HEK293T (cell line): ENCODE data around the gene MYO1B.
A peak's percentile ranks its signal among the peaks of the same experiment; 100 is the strongest.

Experiments
- CTCF ChIA-PET: fragments of 350-600 bp; formaldehyde crosslinking; extraction: SDS; loops from one replicate; lab custom pipeline; 2021; ENCODE audit warnings: antibody characterized with exemption, inconsistent platforms; lab: Yijun Ruan, JAX
- POLR2A ChIA-PET: fragments of 350-600 bp; formaldehyde crosslinking; extraction: SDS; loops from one replicate; lab custom pipeline; 2020; ENCODE audit warnings: antibody characterized with exemption, inconsistent platforms; lab: Yijun Ruan, JAX
- DNase-seq: peaks from one replicate; pipeline ENCODE4 v3.0.0; 2012; ENCODE audit warnings: mixed read lengths; ENCODE audit errors: extremely low spot score
- ARNT ChIP-seq: fragments of 450-650 bp; IDR thresholded peaks from 2 replicates; pipeline ENCODE4 v1.6.1; 2017; ENCODE audit warnings: mild to moderate bottlenecking
- BHLHE40 ChIP-seq: fragments of 450-650 bp; IDR thresholded peaks from 2 replicates; pipeline ENCODE4 v1.6.1; 2016; ENCODE audit warnings: mild to moderate bottlenecking, moderate library complexity, borderline replicate concordance
- CTBP1 ChIP-seq: fragments of 450-650 bp; IDR thresholded peaks from 2 replicates; pipeline ENCODE4 v1.6.1; 2016; ENCODE audit warnings: borderline replicate concordance
- ELF4 ChIP-seq: fragments of 450-650 bp; IDR thresholded peaks from 2 replicates; pipeline ENCODE4 v1.6.1; 2017; ENCODE audit warnings: antibody characterized with exemption
- FOXA1 ChIP-seq: fragments of 450-650 bp; IDR thresholded peaks from 2 replicates; pipeline ENCODE4 v1.6.1; 2016; ENCODE audit warnings: mild to moderate bottlenecking
- FOXK2 ChIP-seq: fragments of 450-650 bp; IDR thresholded peaks from 2 replicates; pipeline ENCODE4 v1.6.1; 2016; ENCODE audit warnings: mild to moderate bottlenecking
- FOXM1 ChIP-seq: fragments of 450-650 bp; IDR thresholded peaks from 2 replicates; pipeline ENCODE4 v1.6.1; 2017; ENCODE audit warnings: mild to moderate bottlenecking, borderline replicate concordance
- HDGF ChIP-seq: fragments of 450-650 bp; IDR thresholded peaks from 2 replicates; pipeline ENCODE4 v1.6.1; 2017; ENCODE audit warnings: antibody characterized with exemption, borderline replicate concordance
- L3MBTL2 ChIP-seq: fragments of 450-650 bp; conservative IDR thresholded peaks from 2 replicates; pipeline ENCODE4 v1.6.1; 2016; ENCODE audit warnings: mild to moderate bottlenecking
- LEF1 ChIP-seq: fragments of 450-650 bp; IDR thresholded peaks from 2 replicates; pipeline ENCODE4 v1.6.1; 2017; ENCODE audit warnings: mild to moderate bottlenecking, borderline replicate concordance
- NFRKB ChIP-seq: fragments of 450-650 bp; IDR thresholded peaks from 2 replicates; pipeline ENCODE4 v1.6.1; 2016; ENCODE audit warnings: mild to moderate bottlenecking, moderate library complexity
- PKNOX1 ChIP-seq: fragments of 450-650 bp; IDR thresholded peaks from 2 replicates; pipeline ENCODE4 v1.6.1; 2016
- SP1 ChIP-seq: fragments of 450-650 bp; IDR thresholded peaks from 2 replicates; pipeline ENCODE4 v1.6.1; 2017
- SUZ12 ChIP-seq: fragments of 450-650 bp; IDR thresholded peaks from 2 replicates; pipeline ENCODE4 v1.6.1; 2016; ENCODE audit warnings: mild to moderate bottlenecking
- TARDBP ChIP-seq: fragments of 450-650 bp; IDR thresholded peaks from 2 replicates; pipeline ENCODE4 v1.6.1; 2016
- ZNF384 ChIP-seq: fragments of 450-650 bp; IDR thresholded peaks from 2 replicates; pipeline ENCODE4 v1.6.1; 2016

MYO1B gene

DNA sequence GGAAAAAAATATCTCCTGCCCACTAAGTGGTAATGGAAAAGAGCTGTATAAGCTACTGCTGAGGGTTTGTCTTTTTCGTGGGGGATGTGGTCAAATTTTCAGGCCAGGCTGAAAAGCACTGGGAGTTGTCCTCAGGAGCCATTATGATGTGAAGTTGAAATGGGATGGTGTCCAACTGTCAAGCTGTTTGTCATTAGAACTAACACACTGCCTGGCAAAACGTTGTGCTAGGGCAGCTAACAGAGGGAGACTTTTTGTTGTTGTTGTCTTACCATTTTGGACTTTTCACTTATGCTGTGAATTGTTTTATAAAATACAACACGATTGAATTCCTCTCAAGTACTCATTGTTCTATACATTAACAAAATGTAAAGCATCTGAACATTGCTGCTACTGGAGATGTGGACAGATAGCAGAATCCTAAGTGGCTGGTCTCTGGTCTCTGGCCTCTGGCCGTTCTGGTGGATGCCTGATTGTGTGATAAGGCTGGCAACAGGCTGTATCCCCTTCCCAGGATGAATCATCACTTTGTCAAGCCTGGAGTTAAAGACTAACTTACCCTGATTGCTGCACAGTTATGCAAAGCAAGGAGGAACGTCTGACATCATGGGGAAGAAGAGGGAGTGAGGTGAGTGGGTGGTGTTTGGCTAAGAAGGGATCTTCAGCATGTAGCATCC, 2.3 kb downstream of the MYO1B start:
- peak; percentile 34 for DNase-seq
- no peak for TF ChIP-seq PKNOX1
- no peak for TF ChIP-seq TARDBP
- no peak for TF ChIP-seq SP1
- no peak for TF ChIP-seq ARNT
- no peak for TF ChIP-seq SUZ12
- no peak for TF ChIP-seq CTBP1
- no peak for TF ChIP-seq FOXK2
- TF ChIP-seq ELF4: no peak
- no peak for TF ChIP-seq LEF1
- TF ChIP-seq BHLHE40: no peak
- TF ChIP-seq L3MBTL2: no peak
- TF ChIP-seq ZNF384: no peak
- TF ChIP-seq NFRKB: no peak
- POLR2A ChIA-PET: interaction anchor here (0.6 to 1.5 kb wide), 4 partner anchors 13 to 430 kb away, joined by 3 to 5 read pairs (median 4); partner anchors contain the start of gene NABP1
- CTCF ChIA-PET: no interaction called here

GRCh38 chr2:191249156-191249813, 4.1 kb downstream of the MYO1B start:
- ChIA-PET CTCF (no interaction called here), POLR2A (no interaction called here)
- no peak for DNase-seq
- TF ChIP-seq FOXM1 (no peak), HDGF (no peak)

DNA sequence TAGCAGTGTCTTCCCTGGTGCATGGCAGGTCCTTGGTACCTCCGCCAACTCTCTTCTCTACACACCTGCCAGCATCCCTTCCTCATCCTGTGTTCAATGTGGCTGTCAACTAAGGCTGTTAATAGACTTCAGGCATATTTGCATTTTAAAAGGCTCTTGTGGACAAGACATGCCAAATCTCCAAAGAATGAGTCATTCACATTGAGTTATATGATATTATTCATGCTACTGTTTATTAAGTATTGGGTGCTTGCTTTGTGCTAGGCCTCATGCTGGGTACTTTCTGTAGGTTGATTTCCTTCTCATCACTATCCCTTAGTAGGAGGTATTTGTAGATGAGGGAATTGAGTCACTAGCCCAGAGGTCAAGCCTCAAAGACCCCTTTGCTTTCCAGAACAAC, 5.2 kb downstream of the MYO1B start:
- DNase-seq: no peak
- POLR2A ChIA-PET: no interaction called here
- CTCF ChIA-PET: interaction anchor here (0.6 kb wide), 2 partner anchors 202 to 263 kb away, joined by 3 read pairs; no protein-coding TSS in a partner anchor
- TF ChIP-seq CTBP1 (no peak), ELF4 (no peak), SP1 (no peak)

DNA sequence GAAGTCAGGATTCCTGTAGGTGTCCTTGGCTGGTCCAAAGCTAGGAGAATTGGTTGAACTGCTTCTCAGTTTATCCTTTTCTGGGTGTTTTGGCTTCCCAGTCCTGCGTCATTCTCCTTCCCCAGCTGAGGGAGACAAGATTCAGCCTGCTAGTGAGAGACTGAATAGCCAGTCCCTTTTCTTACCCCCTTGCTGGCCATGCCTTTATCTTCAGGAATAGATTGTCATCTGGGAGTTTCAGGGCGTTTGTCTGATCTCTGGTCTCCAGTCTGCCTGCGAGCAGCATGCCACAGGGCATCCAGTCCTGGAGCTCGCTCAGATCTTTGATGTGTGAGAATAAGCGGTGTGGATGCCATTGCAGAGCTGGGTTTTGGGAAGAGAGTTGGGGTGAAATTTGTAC, 5.8 kb downstream of the MYO1B start:
- DNase-seq: no peak
- TF ChIP-seq ARNT (no peak), TARDBP (no peak), BHLHE40 (no peak), FOXA1 (no peak), L3MBTL2 (no peak), SUZ12 (no peak), LEF1 (no peak), PKNOX1 (no peak)
- CTCF ChIA-PET: interaction anchor here (0.6 kb wide), 2 partner anchors 202 to 262 kb away, joined by 3 read pairs; no protein-coding TSS in a partner anchor
- POLR2A ChIA-PET: no interaction called here

DNA sequence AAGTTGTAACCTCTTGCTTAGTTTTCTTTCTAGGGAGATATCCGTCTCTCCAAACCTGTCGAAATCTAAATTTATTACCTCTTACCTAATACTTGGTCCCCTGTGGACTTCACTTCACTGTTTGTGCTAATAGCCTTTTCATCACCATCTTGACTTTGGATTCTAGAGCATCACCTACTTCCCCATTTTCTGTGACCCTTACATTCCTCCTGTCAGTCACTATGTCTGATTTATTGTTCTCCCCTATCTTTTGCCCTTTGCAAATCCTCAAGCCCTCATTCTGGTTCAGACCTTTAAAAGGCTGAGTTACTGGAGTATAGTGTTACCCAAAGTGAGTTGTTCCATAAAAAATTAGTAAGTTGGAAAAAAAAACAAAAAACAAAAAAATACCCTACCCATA, 7.5 kb downstream of the MYO1B start:
- ChIA-PET POLR2A (no interaction called here), CTCF (no interaction called here)
- TF ChIP-seq ARNT: no peak
- TF ChIP-seq CTBP1: peak; percentile 75; the same call in 1 of the 2 replicates
- TF ChIP-seq PKNOX1: peak; percentile 96
- DNase-seq: no peak

- ChIA-PET POLR2A (no interaction called here), CTCF (interaction anchor here (0.9 kb wide), 1 partner anchor 49 kb away, joined by 4 read pairs; no protein-coding TSS in a partner anchor)
- TF ChIP-seq NFRKB (no peak), ELF4 (no peak), FOXM1 (no peak), FOXK2 (no peak), TARDBP (no peak), ZNF384 (no peak), CTBP1 (no peak), LEF1 (no peak), BHLHE40 (no peak), SP1 (no peak), SUZ12 (no peak), ARNT (no peak), FOXA1 (no peak), L3MBTL2 (no peak), HDGF (no peak), PKNOX1 (no peak)
- no peak for DNase-seq
Measured at GRCh38 chr2:191253476-191253875, 8.3 kb downstream of the MYO1B start.
